Fibroblast of pulmonary artery (primary cell): Measurements from ENCODE around the gene FOXJ3.

Experiments
- DNase-seq: peaks from one replicate; pipeline ENCODE4 v3.0.0-alpha.2; 2010; ENCODE audit warnings: low read depth
- H3K4me3 ChIP-seq: replicated peaks from 2 replicates; pipeline ENCODE4 v1.5.1; 2011; ENCODE audit warnings: low read depth, mild to moderate bottlenecking, control low read depth, low read length, moderate library complexity
- CTCF ChIP-seq: IDR thresholded peaks from 2 replicates; pipeline ENCODE4 v1.5.1; 2011; ENCODE audit warnings: mild to moderate bottlenecking, control low read depth, low read length, inconsistent platforms; ENCODE audit errors: missing control alignments

The FOXJ3 gene

GRCh38 chr1:42369471-42369870 is 34.4 kb upstream of the FOXJ3 start:
- no peak for TF ChIP-seq CTCF
- H3K4me3 ChIP-seq: no peak overlapping the region
- DNase-seq: no peak

GRCh38 chr1:42368096-42368795 is 33.2 kb upstream of the FOXJ3 start:
- no peak for DNase-seq
- TF ChIP-seq CTCF: no peak
- H3K4me3 ChIP-seq: no peak overlapping the region

- no peak for DNase-seq
- TF ChIP-seq CTCF: no peak
- no peak overlapping the region for H3K4me3 ChIP-seq
Measured at GRCh38 chr1:42365118-42365517, 30.1 kb upstream of the FOXJ3 start.

- no peak overlapping the region for H3K4me3 ChIP-seq
- no peak for TF ChIP-seq CTCF
- DNase-seq: no peak
Measured at GRCh38 chr1:42364542-42364941, 29.5 kb upstream of the FOXJ3 start.

- no peak overlapping the region for H3K4me3 ChIP-seq
- no peak for TF ChIP-seq CTCF
- DNase-seq: no peak
Measured at GRCh38 chr1:42364089-42364488, 29.1 kb upstream of the FOXJ3 start.

- no peak for DNase-seq
- H3K4me3 ChIP-seq: no peak overlapping the region
- no peak for TF ChIP-seq CTCF
Measured at GRCh38 chr1:42359466-42359865, 24.4 kb upstream of the FOXJ3 start.

GRCh38 chr1:42358791-42359190 is 23.8 kb upstream of the FOXJ3 start:
- TF ChIP-seq CTCF: no peak
- DNase-seq: no peak
- H3K4me3 ChIP-seq: no peak overlapping the region
